Smooth muscle cell of the brain vasculature (primary cell): ENCODE data around the gene FH.

Source experiments
- DNase-seq: peaks from one replicate; pipeline ENCODE4 v3.0.0-alpha.2; 2012; ENCODE audit warnings: low read depth, low spot score

FH gene

DNA sequence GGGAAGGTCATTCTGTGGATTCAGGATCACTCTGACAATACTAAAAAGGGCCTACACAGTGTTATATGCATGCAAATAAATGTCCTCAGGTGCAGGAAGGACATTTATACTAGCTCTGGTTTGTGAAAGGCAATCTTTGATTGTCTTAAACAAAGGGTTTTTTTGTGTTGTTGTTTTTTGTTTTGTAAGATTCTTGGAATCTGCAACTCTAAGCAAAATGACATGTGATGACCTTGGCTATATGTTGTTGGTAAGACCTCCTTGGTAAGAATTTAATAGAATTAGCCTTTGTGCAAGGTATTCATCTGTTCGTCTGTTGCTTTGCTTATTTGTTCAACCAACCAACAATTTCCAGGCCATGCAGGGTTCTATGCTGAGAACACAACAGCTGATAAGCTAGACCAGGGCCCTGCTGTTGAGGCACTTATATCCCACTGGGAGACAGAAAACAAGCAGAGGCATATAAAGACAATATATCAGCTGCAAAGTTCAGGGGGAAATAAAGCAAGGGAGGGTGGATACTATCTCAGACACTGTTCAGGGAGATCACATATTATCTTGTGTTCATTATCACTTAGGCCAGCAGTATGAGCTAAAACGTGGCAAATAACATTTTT is 60.3 kb downstream of the FH start:
- DNase-seq = no peak

DNA sequence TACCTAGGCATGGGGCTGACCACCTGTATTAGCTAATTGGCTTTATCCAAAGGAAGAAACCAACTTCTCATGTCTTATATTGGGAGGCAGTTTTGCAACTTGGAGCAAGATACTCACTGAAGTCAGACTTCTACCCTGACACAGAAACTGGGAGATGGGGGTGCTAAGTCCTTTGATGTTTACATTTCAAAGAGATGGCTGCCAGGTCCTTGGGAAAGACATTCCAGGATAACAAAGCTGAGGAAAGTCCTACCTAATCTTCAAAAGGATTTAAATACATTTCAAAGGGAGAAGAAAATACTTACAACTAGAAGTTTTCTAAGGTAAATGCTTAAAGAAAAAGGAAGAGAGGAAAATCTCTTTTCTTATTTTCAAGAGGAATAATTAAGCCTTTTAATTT is 62.1 kb downstream of the FH start:
- no peak for DNase-seq

DNA sequence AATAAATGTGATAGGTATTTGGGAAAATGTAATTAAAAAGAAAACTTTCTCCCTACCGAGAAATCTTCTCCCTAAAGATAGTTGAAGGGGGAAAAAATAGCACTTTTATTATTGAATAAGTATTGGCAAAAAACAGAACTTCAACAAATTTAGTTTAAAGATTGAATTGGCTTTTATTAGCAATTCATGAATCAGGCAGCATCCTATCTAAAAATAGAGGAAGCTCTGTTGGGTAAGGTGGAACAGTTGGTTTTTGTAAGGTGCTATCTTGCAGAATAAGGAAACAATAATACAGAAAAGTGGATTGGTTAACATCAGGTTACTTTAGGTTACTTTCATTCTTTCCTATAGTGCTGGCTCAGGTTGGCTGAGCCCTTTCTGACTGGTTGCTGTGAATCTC is 62.8 kb downstream of the FH start:
- DNase-seq = no peak

DNA sequence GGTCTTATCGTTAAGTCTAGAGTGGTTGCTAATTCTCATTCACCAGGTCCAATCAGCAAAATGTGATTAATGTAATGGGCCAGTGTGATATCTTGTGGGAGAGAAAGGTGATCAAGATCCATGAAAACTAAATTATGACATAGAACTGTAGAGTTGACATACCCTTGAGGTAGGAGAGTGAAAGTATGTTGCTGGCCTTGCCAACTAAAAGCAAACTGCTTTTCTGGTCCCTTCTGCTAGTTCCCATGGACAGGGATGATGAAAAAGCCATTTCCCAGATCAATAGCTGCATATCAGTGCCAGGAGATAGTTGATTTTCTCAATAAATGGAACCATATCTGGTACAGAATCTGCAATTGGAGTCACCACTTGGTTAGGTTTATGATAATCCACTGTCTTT is 65.8 kb downstream of the FH start:
- no peak for DNase-seq

DNA sequence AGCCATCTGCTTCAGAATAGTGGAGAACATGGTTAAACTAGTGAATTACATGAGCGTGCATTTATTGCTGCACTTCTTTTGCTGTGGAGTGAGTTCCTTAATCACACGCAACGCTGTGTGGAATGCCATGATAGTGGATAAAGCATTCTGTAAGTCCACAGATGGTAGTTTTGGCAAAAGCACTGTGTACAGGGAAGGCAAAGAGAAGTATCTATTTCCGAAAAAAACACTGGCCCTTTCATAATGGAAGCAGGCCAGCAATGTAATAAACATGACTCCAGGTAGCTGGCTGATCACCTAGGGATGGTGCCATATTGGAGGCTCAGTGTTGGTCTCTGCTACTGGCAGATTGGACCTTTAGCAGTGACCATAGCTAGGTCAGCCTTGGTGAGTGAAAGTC is 67.6 kb downstream of the FH start:
- DNase-seq = no peak
